DMS53 (cell line): ENCODE data around the gene VANGL1.

Experiments used
- DNase-seq: peaks from one replicate; lab custom pipeline; 2025; lab: John Stamatoyannopoulos, UW

The VANGL1 gene

DNA sequence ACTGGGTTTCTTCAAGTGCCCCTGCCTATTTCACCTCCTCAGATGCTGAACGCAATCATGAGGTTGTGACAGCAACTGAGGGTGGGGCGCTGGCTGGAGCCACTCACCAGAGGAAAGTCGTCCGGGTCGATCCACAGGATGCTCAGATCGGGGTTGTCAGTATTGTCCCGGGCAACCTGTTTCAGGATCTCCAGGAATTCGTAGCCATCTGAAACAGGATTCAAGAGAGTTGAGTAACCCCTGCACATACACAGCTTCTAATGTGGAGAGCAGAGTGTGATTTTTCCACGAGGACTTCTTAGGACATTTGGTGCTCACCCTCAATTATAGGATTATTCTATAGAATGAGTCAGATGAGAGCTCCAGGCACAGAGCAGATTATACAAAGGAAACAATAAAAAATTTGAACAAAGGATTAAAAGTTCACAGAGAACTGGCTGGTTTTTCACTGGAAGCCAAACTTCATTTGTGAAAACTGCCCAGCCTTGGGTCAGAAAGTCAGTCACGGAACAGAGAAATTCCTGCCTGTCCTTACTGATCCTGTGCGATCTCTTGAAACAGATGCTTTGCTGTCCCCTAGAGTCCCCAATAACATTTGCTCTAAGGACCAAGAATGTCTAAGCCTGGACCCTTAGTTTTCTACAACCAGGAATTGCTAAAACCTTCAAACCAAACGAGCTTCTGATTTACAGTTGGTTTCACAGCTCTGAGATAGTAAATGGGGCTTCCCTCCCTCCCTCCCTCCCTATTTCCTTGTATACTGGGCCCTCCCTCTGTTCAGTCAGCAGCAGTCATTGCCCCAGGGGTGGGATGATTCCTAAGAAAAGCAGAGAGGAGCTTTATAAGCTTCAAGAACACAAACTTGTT lies 63.5 kb downstream of the VANGL1 start:
- DNase-seq, result no peak

DNA sequence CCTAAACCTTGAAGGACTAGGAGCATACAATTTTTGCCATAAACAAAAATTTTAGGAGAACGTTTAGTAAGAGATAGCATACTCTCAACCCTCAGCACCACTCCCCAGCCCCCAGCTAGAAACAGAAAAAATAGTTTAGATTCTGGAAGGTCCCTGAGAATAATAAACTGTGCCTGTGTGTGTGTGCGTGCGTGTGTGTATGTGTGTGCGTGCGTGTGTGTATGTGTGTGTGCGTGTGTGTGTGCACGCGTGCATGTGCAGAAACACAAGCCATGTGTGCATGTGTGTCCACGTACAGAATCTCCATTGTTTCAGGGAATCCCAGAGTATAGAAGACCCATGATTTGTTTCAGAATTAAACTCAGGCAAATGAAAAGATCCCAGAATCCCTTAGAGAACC lies 64.2 kb downstream of the VANGL1 start:
- DNase-seq, result no peak

DNA sequence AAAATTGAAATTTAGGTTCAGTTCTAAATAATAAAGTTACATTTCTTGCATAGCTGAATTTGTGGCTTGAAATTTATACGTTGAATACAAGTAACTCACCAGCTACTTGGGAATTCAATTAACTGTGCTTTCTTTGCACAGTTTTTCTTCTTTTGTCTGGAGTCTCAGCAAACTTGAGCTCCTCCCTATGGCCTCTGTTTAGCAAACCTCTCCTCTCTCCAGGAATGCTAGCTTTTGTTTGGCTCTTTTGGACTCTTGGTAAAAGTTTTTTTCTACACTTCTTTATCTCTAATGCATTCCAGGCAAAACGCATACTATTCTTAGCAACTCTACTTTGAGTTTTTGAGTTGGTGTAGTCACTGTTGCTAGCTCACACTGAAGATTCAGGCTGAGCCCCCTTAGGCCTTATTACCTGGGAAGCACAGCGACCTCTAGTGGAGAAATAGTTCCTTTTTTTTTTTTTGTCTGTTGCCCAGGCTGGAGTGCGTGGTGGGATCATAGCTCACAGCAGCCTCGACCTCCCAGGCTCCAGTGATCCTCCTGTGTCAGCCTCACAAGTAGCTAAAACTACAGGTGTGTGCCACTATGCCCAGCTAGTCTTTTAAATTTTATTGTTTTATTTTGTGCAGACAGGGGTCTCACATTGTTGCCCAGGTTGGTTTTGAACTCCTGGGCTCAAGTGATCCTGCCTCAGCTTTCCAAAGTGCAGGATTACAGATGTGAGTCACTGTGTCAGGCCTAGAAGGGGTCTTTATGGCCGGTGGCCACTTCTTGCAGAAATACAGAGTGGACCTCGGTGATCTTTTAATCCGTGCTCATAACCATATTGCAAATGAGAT lies 65.0 kb downstream of the VANGL1 start:
- DNase-seq, result peak; percentile 31

DNA sequence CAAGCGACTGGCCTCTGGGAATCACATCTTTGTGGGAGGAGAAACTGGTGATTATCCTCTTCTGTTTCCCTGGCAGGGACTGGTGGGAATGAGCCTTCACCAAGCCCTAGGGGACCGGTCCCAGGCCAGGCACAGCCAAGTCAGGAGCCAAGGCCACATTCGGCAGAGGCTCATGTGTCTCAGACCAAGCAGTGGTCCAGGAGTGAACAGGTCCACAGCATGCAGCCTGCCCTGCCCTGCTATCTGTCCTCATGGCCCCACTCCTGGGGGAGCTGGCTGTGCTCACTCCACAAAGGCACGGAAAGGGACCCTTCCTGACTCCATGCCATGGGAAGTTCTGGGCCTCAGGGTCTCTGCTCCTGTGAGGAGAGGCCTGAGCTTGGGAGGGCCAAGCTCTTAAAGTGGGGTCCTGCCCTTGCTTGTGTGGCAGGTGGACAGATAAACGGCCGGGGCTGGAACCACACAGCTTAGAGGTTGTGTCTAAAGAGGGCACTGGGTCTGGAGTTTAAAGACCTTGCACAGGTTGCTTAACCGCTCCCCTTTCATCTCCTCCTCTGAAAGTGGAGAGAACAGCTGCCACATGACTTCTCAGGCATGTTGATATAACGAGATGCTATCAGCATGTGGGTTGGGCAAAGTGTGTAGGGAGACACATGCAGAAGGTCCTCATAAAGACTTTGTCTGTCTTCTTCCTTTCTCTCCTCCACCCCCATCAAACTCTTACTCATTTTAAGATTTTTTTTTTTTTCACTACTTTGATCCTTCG lies 69.3 kb downstream of the VANGL1 start:
- DNase-seq, result no peak

DNA sequence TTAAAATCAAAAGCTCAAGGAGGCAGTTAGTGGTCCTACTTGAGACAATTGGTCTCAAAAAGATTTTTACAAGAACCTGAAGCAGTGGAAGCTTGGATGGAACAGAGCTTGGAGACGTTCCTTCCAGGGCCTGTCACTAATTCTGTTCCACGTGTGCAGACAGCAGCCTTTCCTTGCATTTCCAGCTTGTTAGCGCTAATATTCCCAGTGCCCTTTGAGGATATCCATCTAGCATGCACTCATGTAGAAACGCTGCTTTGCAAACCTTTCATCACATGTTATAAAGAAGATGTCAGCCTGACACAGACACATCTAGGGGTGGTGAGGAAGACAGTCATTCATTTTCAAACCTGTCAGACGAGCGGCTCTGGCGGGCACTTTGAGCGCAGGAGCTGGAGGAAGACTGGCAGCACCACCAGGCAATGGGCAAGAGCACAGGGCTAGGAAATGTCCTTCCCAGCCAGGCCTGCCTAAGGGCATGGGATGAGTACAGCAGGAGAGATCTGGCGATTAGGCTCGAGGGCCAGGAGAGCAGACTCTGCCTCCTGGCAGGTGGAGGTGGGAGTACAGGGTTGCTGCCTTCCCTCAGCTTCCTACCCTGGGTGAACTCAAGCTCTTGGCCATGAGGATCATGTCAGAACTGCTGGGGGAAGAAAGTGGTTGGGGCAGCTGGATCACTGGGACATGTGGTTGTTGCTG lies 71.3 kb downstream of the VANGL1 start:
- DNase-seq, result no peak

DNA sequence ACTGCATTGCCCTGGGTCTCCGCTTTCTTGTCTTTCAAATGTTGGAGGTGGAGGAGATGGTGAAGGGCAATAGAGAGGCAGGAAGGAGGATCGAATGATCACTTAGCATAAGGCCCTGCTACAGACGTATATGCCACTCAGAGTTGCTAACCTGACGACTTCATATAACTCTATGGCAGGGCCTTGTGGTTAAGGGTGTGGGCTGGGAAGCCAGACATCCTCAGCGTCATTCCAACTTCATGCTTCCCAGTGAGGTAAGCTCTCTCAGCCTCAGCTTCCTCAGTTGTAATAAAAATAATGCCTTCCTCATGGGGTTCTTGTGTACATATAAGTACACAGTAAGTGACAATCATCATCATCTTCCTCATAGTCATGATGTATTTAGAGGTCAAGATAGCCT lies 72.1 kb downstream of the VANGL1 start:
- DNase-seq, result no peak

DNA sequence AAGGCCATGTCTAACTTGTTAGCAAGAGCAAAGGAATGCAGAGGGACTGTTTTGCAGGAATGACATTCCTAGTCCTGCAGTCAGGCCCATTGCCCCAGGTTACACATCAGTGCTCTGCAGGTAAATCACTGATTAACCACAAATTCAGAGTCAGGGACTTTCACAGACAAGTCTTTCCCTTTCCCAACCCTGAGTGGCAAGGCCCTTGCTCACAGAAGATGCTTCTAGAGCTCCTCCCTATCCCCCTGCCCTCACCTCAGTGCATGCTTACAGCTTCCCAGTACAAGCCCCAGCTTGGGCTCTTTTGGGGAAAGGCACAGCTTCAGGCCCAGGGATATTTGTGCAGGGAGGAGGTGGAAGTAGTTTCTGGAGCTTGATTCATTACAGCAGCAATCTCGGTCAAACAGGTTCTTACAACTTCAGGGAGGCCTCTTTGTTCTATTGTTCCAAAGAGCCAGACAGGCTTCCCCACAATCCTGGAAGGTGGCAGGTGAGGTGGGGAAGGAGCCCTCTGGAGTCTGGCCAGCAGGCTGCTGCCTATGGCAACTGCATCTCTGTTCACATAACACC lies 72.9 kb downstream of the VANGL1 start:
- DNase-seq, result peak; percentile 46

DNA sequence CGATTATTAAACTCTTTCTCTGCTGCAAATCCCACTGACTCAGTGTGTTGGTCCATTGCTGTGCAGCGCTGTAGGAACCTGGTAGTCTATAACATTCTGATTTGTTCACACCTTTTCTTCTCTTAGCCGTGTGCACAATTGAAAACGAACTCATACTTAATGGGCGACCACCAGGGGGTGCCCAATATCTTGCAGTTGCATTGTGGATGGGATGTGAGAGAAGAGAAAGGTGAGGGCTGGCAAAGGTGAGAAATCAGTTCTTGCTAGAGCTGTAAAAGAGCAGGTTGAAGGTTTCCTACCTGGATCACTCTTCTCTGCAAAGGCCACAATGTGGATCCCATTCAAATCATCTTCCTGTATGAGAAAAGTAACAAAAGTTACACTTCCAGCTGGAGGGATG lies 75.8 kb downstream of the VANGL1 start:
- peak; percentile 40 for DNase-seq

DNA sequence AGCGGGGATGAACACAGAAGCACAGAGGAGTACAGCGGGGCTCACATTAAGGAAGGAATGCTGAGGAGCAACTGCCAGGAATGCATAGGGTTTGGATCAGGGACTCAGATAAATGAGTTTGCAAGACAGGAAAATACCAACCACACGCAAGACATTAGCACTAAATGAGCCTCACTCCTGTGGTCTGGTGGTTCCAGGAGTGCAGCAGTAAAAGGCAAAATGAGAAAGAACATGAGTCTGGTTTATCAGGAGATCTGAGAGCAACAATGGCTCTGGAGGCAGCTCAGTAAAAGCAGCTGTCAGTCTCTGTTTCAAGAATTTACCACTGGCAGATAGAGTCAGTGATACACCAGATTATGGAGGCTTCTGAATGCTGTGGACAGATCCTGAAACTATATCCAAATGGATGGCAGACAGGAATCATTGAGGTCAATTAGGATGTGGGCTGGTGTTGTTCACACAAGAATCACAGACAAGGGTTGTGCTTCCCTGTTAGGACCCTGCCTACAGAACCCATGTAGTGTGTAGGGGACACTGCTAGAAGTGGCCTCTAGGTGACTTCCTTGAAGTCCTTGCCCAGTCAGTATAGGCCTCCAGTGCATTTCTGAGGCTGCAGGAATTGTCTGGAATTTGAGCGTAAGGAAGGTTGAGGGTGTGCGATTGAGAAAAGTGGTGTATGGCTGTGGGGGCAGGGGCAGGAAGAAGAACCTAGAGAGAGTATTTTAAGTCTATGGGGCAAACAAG lies 76.4 kb downstream of the VANGL1 start:
- DNase-seq, result no peak

DNA sequence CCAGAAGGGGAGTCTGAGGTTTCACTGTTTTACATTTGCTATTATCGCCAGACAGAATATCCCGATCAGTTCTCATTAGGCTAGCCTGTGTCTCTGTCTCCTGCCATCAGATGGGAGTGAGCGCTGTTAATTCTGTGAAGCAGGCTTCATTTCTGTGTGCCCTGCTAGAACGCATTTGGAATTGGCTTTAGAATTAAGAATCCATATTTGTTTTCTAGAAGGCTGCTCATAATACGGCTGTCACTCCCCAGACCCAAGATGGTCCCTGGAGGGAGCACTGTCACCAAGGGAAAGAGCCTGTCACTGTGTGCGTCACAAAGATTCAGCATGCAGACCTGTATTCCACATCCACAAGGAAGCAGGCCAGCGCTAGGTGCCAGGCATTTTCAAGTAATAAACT lies 77.5 kb downstream of the VANGL1 start:
- DNase-seq, result no peak

DNA sequence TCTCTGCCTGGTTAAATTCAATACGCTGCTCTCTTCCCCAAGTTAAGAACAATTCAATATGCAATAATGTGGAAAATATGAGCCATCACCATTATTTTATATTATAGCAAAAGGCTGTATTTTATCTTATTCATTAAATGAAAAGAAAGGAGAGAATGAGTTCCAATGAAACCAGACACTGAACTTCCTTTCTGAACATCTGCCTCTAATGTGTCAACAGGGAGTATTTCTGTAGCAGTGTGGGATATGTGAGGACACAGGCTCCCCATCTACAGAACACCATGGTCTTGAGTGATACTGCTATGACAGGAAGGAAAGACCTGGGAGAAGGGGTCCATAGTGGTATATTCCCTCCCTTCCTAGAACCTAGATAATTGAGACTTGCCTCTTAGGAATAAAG lies 80.5 kb downstream of the VANGL1 start:
- DNase-seq, result no peak

DNA sequence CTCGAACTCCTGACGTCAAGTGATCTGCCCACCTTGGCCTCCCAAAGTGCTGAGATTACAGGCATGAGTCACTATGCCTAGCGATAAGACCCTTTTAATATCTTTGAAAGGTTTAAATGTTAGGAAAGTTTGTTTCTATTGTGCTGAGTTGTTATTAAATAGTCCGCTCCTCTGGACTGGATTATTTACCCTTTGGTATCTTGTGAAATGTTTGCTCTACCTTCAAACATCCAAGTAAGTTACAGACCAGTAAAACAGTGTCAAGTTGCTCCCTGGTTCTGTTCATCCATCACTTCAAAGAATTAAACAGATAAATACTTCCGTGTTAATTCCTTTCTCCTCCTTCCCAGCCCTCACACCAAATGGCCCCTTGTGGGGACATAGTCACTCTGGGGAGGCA lies 82.0 kb downstream of the VANGL1 start:
- DNase-seq, result no peak

DNA sequence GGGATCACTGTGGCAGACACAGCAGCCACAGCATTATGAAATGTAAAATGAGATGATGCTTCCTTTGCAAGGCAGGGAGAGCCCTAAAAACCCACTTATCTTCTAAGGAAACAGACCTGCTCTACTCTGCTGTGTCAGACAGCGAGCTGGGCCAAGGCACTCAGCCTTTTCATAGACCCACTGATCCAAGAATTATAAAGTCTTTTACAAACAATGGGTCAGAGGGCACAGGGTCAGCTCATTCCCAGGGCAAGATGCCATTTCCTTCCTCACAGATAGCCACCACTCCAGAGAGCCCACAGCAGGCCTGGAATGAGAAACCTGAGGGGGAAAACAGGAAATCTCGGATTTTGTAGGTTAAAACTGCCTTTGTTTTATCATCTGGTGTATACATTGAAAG lies 83.8 kb downstream of the VANGL1 start:
- no peak for DNase-seq

DNA sequence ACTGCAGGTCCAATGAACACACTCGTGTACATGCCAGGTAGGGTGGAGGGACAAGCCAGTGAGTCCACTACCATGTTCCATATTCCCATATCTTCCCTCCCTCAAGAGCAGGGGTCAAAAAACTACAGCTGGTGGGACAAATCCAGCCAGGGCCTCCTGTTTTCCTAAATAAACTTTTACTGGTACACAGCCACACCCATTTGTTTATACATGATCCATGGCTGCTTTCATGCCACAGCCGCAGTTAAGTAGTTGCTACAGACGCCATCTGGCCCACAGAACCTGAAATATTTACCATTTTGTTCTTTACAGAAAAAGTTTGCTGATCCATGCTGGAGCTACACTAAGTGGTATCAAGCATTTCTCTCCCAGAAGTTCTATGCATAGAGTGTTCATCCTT lies 84.4 kb downstream of the VANGL1 start:
- DNase-seq, result no peak

DNA sequence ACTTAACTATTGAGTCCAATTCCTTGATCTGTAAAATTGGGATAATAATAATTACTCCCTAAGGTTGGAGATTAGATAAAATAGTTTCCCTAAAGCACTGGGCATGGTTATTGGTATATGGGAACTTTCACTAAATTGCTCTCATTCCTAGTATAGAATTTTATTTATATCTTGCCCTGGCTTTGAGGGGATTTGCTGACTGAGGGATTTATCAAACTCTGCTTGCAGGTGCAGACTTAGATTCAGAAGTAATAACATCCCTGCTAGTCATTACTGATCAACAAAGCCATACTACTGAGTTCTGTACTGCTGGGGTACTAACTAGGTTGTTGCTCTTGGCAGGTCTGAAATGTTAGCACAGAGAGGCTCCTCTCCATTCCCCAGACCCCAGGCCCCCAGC lies 84.8 kb downstream of the VANGL1 start:
- no peak for DNase-seq

DNA sequence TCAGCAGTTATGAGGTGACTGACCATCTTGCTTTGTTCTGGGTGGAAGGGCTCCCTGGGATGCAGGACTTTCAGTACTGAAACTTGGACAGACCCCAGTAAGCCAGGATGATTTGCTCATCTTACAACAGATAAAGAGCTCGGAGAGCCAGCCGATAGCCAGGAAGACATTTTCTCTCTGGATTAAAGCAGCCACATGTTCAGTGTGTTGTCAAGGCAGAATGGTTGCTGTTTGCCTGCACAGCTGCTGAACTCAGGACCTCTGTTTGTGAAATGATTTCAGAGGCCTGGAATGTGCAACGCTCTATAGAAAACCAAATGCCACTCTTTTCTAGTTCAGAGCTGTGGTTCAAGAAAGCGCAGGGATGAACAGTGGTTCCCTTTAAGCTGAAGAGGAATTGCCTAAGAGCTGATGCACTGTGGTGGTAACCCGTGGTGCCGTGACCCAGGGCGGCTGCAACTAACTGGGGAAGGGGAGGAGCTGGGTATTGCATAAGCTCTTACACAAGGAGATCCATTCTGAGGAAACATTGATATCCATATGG lies 86.0 kb downstream of the VANGL1 start:
- peak; percentile 15 for DNase-seq

DNA sequence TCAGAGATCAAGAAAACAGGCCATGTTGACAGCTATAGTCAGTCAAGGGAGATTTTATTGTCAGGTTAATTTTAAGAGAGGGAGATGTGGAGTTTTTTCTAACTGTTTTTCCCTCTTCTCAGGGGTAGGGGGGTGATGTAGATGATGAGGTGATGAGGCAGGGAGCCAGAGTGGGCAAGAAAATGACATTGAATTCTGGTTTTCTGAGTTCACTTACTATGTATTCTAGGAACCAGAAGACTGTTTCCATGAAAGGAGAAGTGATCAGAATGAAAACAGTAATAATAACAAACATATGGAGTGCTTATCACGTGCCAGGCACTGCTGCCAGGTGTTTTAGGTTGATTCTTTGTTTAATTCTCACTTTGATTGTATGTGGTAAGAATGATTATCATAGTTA lies 86.6 kb downstream of the VANGL1 start:
- no peak for DNase-seq

DNA sequence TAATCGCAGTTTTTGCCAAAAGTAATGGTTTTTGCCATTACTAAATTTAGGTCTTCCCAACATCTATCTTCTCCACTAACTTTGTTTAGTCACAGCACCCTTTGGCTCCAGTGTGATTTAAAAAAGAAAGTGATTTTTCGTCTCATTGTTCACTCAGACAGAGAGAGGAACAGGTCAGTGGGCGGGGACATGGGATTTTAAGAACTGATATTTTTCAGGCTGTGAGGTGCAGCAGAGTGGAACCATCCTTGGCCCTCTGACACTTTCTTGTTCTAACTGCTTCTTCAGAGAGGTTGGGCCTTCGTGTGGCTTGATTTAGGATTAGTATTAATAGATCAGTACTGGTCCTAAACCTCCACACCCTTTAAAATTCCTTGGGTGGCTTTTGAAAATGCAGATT lies 88.0 kb downstream of the VANGL1 start:
- no peak for DNase-seq

DNA sequence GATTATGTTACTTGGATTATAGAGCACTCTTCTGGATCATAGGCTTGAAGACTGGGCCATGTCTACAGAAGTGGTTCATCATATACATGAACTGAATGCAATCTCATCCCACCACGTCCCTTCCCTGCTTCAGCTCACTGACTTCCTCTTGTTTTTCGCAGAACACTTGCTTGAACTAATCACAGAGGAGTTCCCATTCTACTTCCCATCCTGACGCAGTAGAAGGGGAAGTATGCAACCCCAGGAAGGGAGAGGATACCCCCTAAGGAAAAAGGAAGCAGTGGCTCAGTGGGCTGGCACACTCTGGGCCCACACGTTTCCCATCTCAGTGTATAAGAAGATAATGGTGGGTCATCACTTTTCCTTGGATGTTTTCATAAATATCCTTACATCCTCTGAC lies 90.5 kb downstream of the VANGL1 start:
- DNase-seq, result no peak

DNA sequence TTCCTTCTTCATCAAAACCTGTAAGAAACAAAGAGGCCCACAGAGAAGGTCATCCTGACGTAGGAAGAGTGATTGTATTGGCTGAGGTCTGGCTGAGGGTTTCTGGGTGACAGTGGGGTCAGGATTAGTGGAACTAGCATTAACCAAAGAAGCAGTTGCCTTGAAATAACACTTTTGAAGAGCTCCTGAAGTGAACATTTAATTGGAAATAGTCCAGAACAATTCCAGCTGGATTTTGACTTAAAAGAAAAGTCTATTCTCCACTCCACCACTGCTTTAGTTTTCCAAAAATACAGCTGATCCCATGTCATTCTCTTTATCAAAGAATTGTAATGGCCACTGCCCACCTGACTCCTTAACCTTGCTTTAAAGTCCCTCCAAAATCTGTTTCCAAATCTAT lies 99.0 kb downstream of the VANGL1 start:
- DNase-seq, result no peak
